IMR-90 (cell line): Measurements from ENCODE around the gene SLC25A24. TPM values are rescaled to one million over a fixed set of nuclear protein-coding genes. Genes with fewer than 3 reads are reported as not detected.

Experiments
- ATAC-seq: fragments of 200-7000 bp; cut with Tn5 transposase; 2 replicates; pipeline ENCODE4 v1.9.1; 2020; ENCODE audit warnings: low read depth, mild to moderate bottlenecking, moderate library complexity
- BruUV-seq: library from RNA; stranded (reverse); fragments of 400-500 nt; replicated peaks from 2 replicates; lab custom pipeline; 2021; lab: Mats Ljungman, UMichigan
- CTCF ChIA-PET: fragments of 300-600 bp; formaldehyde crosslinking; extraction: SDS; loops from one replicate; lab custom pipeline; 2021; ENCODE audit warnings: antibody characterized with exemption; lab: Yijun Ruan, JAX
- POLR2A ChIA-PET: fragments of 300-600 bp; sonication (Branson Sonifier 250); formaldehyde crosslinking; loops from one replicate; lab custom pipeline; 2022; ENCODE audit warnings: antibody characterized with exemption; ENCODE audit not compliant: unreplicated experiment; lab: Charles Lee
- DNase-seq: peaks from one replicate; pipeline ENCODE4 v3.0.0; 2013
- H2AFZ ChIP-seq: replicated peaks from 2 replicates; pipeline ENCODE3; 2013; ENCODE audit warnings: low read length, mild to moderate bottlenecking; ENCODE audit not compliant: poor library complexity
- H2AK5ac ChIP-seq: 2 replicates; pipeline ENCODE4 v1.6.1; 2013; ENCODE audit warnings: low read depth, low read length, inconsistent platforms
- H2AK9ac ChIP-seq: replicated peaks from 2 replicates; pipeline ENCODE3; 2013; ENCODE audit warnings: mild to moderate bottlenecking, low read depth, low read length, moderate library complexity; ENCODE audit not compliant: poor library complexity
- H2BK120ac ChIP-seq: 2 replicates; pipeline ENCODE4 v1.6.1; 2013; ENCODE audit warnings: low read depth, low read length, inconsistent platforms
- H2BK15ac ChIP-seq: 3 replicates; pipeline ENCODE4 v1.6.1; 2013; ENCODE audit warnings: low read depth, low read length, inconsistent platforms
- H2BK20ac ChIP-seq: 2 replicates; pipeline ENCODE4 v1.6.1; 2013; ENCODE audit warnings: low read depth, mild to moderate bottlenecking, inconsistent platforms, low read length, moderate library complexity
- H2BK5ac ChIP-seq: 2 replicates; pipeline ENCODE4 v1.6.1; 2013; ENCODE audit warnings: mild to moderate bottlenecking, low read depth, low read length, inconsistent platforms; ENCODE audit not compliant: poor library complexity, severe bottlenecking
- H3K14ac ChIP-seq: replicated peaks from 2 replicates; pipeline ENCODE4 v1.6.1; 2013; ENCODE audit warnings: low read depth, low read length, inconsistent platforms
- H3K18ac ChIP-seq: 2 replicates; pipeline ENCODE4 v1.6.1; 2013; ENCODE audit warnings: low read depth, low read length, control low read depth
- H3K23ac ChIP-seq: 2 replicates; pipeline ENCODE4 v1.6.1; 2013; ENCODE audit warnings: low read depth, low read length, inconsistent platforms
- H3K27ac ChIP-seq: 2 replicates; pipeline ENCODE4 v1.5.1; 2013; ENCODE audit warnings: mild to moderate bottlenecking, control low read depth, low read length; ENCODE audit not compliant: insufficient read depth
- H3K27me3 ChIP-seq: 2 replicates; pipeline ENCODE4 v1.6.1; 2013; ENCODE audit warnings: low read length; ENCODE audit not compliant: control insufficient read depth, insufficient read depth
- H3K36me3 ChIP-seq: 2 replicates; pipeline ENCODE4 v1.6.1; 2013; ENCODE audit warnings: low read length, mixed read lengths; ENCODE audit not compliant: control insufficient read depth, insufficient read depth
- H3K4ac ChIP-seq: 2 replicates; pipeline ENCODE4 v1.6.1; 2013; ENCODE audit warnings: low read depth, low read length, inconsistent platforms
- H3K4me1 ChIP-seq: 2 replicates; pipeline ENCODE4 v1.6.1; 2013; ENCODE audit warnings: low read length, mixed read lengths; ENCODE audit not compliant: control insufficient read depth, insufficient read depth
- H3K4me2 ChIP-seq: 2 replicates; pipeline ENCODE4 v1.6.1; 2013; ENCODE audit warnings: low read depth, mild to moderate bottlenecking, control low read depth, low read length, moderate library complexity
- H3K4me3 ChIP-seq: 2 replicates; pipeline ENCODE4 v1.5.1; 2013; ENCODE audit warnings: low read depth, mild to moderate bottlenecking, control low read depth, low read length, moderate library complexity; ENCODE audit not compliant: insufficient read depth
- H3K56ac ChIP-seq: 2 replicates; pipeline ENCODE4 v1.6.1; 2013; ENCODE audit warnings: low read length, inconsistent platforms; ENCODE audit not compliant: insufficient read depth; ENCODE audit errors: extremely low read depth
- H3K79me1 ChIP-seq, 2 experiments: 2 replicates each; pipeline ENCODE4 v1.6.1; 2013; ENCODE audit warnings: low read length in 2 of 2, inconsistent platforms in 1 of 2, low read depth in 1 of 2
- H3K9ac ChIP-seq: 2 replicates; pipeline ENCODE4 v1.6.1; 2013; ENCODE audit warnings: low read depth, low read length, control low read depth
- H3K9me1 ChIP-seq: 2 replicates; pipeline ENCODE4 v1.6.1; 2013; ENCODE audit warnings: low read length, inconsistent platforms; ENCODE audit not compliant: insufficient read depth
- H3K9me3 ChIP-seq: 2 replicates; pipeline ENCODE4 v1.6.1; 2013; ENCODE audit warnings: low read length; ENCODE audit not compliant: control insufficient read depth, insufficient read depth
- H4K20me1 ChIP-seq: 2 replicates; pipeline ENCODE4 v1.6.1; 2013; ENCODE audit warnings: low read length, inconsistent platforms; ENCODE audit not compliant: insufficient read depth
- H4K5ac ChIP-seq: 2 replicates; pipeline ENCODE4 v1.6.1; 2013; ENCODE audit warnings: mild to moderate bottlenecking, low read depth, low read length, control low read depth
- H4K8ac ChIP-seq, 2 experiments: 2 replicates each; pipeline ENCODE4 v1.6.1; 2013; ENCODE audit warnings: low read depth in 2 of 2, low read length in 2 of 2, control low read depth in 1 of 2, inconsistent platforms in 1 of 2
- H4K91ac ChIP-seq: 2 replicates; pipeline ENCODE4 v1.6.1; 2013; ENCODE audit warnings: low read depth, low read length, inconsistent platforms; ENCODE audit not compliant: insufficient read depth
- BHLHE40 ChIP-seq: fragments of 150-350 bp; IDR thresholded peaks from 2 replicates; pipeline ENCODE4 v1.6.1; 2016; ENCODE audit warnings: mild to moderate bottlenecking, low read depth, low read length
- CEBPB ChIP-seq: IDR thresholded peaks from 2 replicates; pipeline ENCODE4 v1.6.1; 2012; ENCODE audit warnings: low read depth, low read length, improper control_type of control experiment
- CHD1 ChIP-seq: IDR thresholded peaks from 2 replicates; pipeline ENCODE4 v1.6.1; 2012; ENCODE audit warnings: low read depth, low read length, improper control_type of control experiment
- FOS ChIP-seq: fragments of 150-350 bp; IDR thresholded peaks from 2 replicates; pipeline ENCODE4 v1.6.1; 2016; ENCODE audit warnings: low read depth, low read length
- MAZ ChIP-seq: IDR thresholded peaks from 2 replicates; pipeline ENCODE4 v1.6.1; 2012; ENCODE audit warnings: low read depth, mild to moderate bottlenecking, low read length, improper control_type of control experiment, moderate library complexity, borderline replicate concordance
- MXI1 ChIP-seq: IDR thresholded peaks from 2 replicates; pipeline ENCODE4 v1.6.1; 2012; ENCODE audit warnings: low read depth, mild to moderate bottlenecking, low read length, moderate library complexity, borderline replicate concordance
- NFE2L2 ChIP-seq: fragments of 150-350 bp; IDR thresholded peaks from 2 replicates; pipeline ENCODE4 v1.6.1; 2016; ENCODE audit warnings: low read depth, mild to moderate bottlenecking, low read length
- POLR2A ChIP-seq: IDR thresholded peaks from 2 replicates; pipeline ENCODE4 v1.6.1; 2012; ENCODE audit warnings: mild to moderate bottlenecking, low read depth, low read length
- RAD21 ChIP-seq: IDR thresholded peaks from 2 replicates; pipeline ENCODE4 v1.6.1; 2012; ENCODE audit warnings: low read length, improper control_type of control experiment
- RCOR1 ChIP-seq: IDR thresholded peaks from 2 replicates; pipeline ENCODE4 v1.6.1; 2012; ENCODE audit warnings: mild to moderate bottlenecking, low read length, improper control_type of control experiment; ENCODE audit not compliant: insufficient replicate concordance
- RFX5 ChIP-seq: IDR thresholded peaks from 2 replicates; pipeline ENCODE4 v1.8.0; 2012; ENCODE audit warnings: low read depth, mild to moderate bottlenecking, low read length, moderate library complexity
- SMC3 ChIP-seq: fragments of 150-350 bp; IDR thresholded peaks from 2 replicates; pipeline ENCODE4 v1.6.1; 2016; ENCODE audit warnings: low read depth, mild to moderate bottlenecking, antibody characterized with exemption, low read length, moderate library complexity
- WGBS, 2 experiments: methylation state at CpG; one replicate each; pipeline versions ENCODE4 v1.1.5 to v1.1.7; 2013; ENCODE audit warnings: missing lambda C conversion rate in 2 of 2; ENCODE audit not compliant: insufficient read length in 1 of 2; ENCODE audit errors: extremely low coverage in 2 of 2; 5-methylcytosine and 5-hydroxymethylcytosine counted together
- dilution Hi-C: fragments of 300-500 bp; cut with HindIII; formaldehyde crosslinking; loops from one replicate; pipeline ENCODE4 v1.14.3; 2018; ENCODE audit warnings: low sequenced_read_pairs; ENCODE audit not compliant: unreplicated experiment
- in situ Hi-C: fragments of 300-500 bp; cut with MboI; formaldehyde crosslinking; loops from 3 replicates; pipeline ENCODE4 v1.14.3; 2019; ENCODE audit warnings: low sequenced_read_pairs, inconsistent platforms, mixed read lengths
- intact Hi-C: fragments of 100-400 bp; cut with micrococcal nuclease; formaldehyde crosslinking; loops from 2 replicates; pipeline ENCODE4 v1.10.0; 2022
- polyA plus RNA-seq, 3 experiments: library from polyadenylated mRNA; depleted of rRNA; stranded (reverse); fragments of >200 nt; gene quantifications; 2 replicates each; pipeline ENCODE4 v1.2.3, GENCODE V29; 2012; ENCODE audit warnings: low replicate concordance in 1 of 3
- total RNA-seq: library from RNA; depleted of rRNA; stranded (reverse); fragments of >200 nt; gene quantifications from 2 replicates; pipeline ENCODE4 v1.2.3, GENCODE V29; 2012
- TF ChIP-seq, protein P1 (sequence below): fragments of 150-350 bp; IDR thresholded peaks from 2 replicates; pipeline ENCODE4 v1.6.1; 2016; ENCODE audit warnings: low read depth, mild to moderate bottlenecking, low read length, moderate library complexity, borderline replicate concordance

SLC25A24 gene
- total and polyA plus RNA-seq, 2 of the 4 experiments (the other 2 are of a cell fraction): 19.4 to 20.4 TPM

DNA sequence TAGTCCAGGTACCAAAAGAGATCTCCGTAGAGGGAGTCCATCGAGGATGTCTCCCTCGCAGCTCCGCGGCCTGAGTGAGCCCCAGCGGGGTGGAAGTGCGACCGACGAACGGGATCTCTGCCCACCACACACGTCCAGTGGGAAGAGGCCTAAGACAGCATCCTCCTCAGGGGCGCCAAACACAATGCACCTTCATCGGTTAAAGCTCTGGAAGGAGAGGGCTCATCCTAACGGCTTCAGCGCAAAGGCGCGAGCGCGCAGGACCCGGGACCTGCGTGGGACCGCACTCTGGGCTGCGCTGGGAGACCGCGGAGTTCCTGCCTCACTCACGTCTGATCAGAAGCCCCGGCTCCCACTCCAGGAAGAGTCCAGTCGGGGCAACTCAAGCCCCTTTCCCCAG is 7.6 kb downstream of the SLC25A24 start:
- dilution Hi-C loops: no loop called here
- Histone ChIP-seq H2BK5ac (no peak overlapping the region), H3K23ac (no peak overlapping the region), H3K4me3 (no peak overlapping the region), H3K14ac (no peak overlapping the region), H3K27me3 (no peaks in the 10 kb centered on the region), H2BK120ac (no peak overlapping the region), H3K9me3 (no peaks in the 10 kb centered on the region), H2AK5ac (no peak overlapping the region), H3K9me1 (peaks cover 4% of the 10 kb centered on the region; the same call in 1 of the 2 replicates), H3K56ac (no peak overlapping the region), H3K79me1 (peaks cover 14 to 55% of the 10 kb centered on the region in 2 experiments), H3K9ac (no peak overlapping the region), H4K5ac (no peak overlapping the region), H3K18ac (no peak overlapping the region), H3K4me2 (no peak overlapping the region), H4K8ac (no peak overlapping the region), H4K20me1 (peaks cover 46% of the 10 kb centered on the region; the same call in 1 of the 2 replicates), H3K4me1 (no peaks in the 10 kb centered on the region), H3K36me3 (peaks cover 20% of the 10 kb centered on the region), H3K27ac (no peak overlapping the region), H3K4ac (no peak overlapping the region), H2AK9ac (no peak overlapping the region), H2BK15ac (no peak overlapping the region), H2AFZ (no peak overlapping the region), H2BK20ac (no peak overlapping the region), H4K91ac (no peak overlapping the region)
- ChIA-PET CTCF (interaction anchor here (0.6 kb wide), 1 partner anchor 22 kb away, joined by 3 read pairs; no protein-coding TSS in a partner anchor), POLR2A (no interaction called here)
- DNase-seq: no peak
- intact Hi-C loops: loop anchor here (1.0 kb wide), 1 partner anchor 8 kb away; no protein-coding TSS in a partner anchor
- WGBS, 2 experiments: 97% methylated on average over 17 of the region's 28 CpGs; no CpG with 5 or more reads in 1 of the 2 experiments
- TF ChIP-seq SMC3: no peak
- TF ChIP-seq, protein P1, sequence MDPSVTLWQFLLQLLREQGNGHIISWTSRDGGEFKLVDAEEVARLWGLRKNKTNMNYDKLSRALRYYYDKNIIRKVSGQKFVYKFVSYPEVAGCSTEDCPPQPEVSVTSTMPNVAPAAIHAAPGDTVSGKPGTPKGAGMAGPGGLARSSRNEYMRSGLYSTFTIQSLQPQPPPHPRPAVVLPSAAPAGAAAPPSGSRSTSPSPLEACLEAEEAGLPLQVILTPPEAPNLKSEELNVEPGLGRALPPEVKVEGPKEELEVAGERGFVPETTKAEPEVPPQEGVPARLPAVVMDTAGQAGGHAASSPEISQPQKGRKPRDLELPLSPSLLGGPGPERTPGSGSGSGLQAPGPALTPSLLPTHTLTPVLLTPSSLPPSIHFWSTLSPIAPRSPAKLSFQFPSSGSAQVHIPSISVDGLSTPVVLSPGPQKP: no peak
- no peak for TF ChIP-seq MAZ
- no peak for TF ChIP-seq NFE2L2
- no peak for TF ChIP-seq FOS
- TF ChIP-seq CEBPB: no peak
- no peak for TF ChIP-seq BHLHE40
- no peak for TF ChIP-seq RCOR1
- no peak for TF ChIP-seq RAD21
- TF ChIP-seq MXI1: no peak
- TF ChIP-seq POLR2A: no peak
- no peak for TF ChIP-seq RFX5
- TF ChIP-seq CHD1: no peak
- in situ Hi-C loops: no loop called here
- no peak for ATAC-seq
- BruUV-seq: no TSS peak
